Panc1 (cell line): ENCODE results near the gene ADPRH. TPM values are rescaled to one million over a fixed set of nuclear protein-coding genes. Genes with fewer than 3 reads are reported as not detected.

ENCODE experiments used
- ATAC-seq: fragments of 200-7000 bp; cut with Tn5 transposase; 2 replicates; pipeline ENCODE4 v1.9.1; 2020; ENCODE audit warnings: mild to moderate bottlenecking, moderate library complexity
- BruUV-seq: library from RNA; stranded (reverse); fragments of 400-500 nt; replicated peaks from 2 replicates; lab custom pipeline; 2021; lab: Mats Ljungman, UMichigan
- CTCF ChIA-PET: fragments of 300-600 bp; sonication (Branson Sonifier 250); formaldehyde crosslinking; loops from one replicate; lab custom pipeline; 2022; ENCODE audit warnings: antibody characterized with exemption; lab: Charles Lee
- POLR2A ChIA-PET: fragments of 300-600 bp; sonication (Branson Sonifier 250); formaldehyde crosslinking; loops from one replicate; lab custom pipeline; 2022; ENCODE audit warnings: antibody characterized with exemption; lab: Charles Lee
- DNase-seq: peaks from one replicate; pipeline ENCODE4 v3.0.0-alpha.2; 2010; ENCODE audit warnings: low read depth, low spot score
- H3K27ac ChIP-seq: 2 replicates; pipeline ENCODE4 v1.5.1; 2011; ENCODE audit warnings: mild to moderate bottlenecking, low read length, inconsistent platforms
- H3K27me3 ChIP-seq: fragments of 200-500 bp; sonication (Bioruptor generic); 2 replicates; pipeline ENCODE4 v1.6.0; 2014; ENCODE audit warnings: low read length, inconsistent platforms; ENCODE audit not compliant: control insufficient read depth, insufficient read depth
- H3K36me3 ChIP-seq: fragments of 200-500 bp; sonication (Bioruptor generic); 2 replicates; pipeline ENCODE4 v1.5.1; 2014; ENCODE audit warnings: inconsistent platforms, mild to moderate bottlenecking, low read length, moderate library complexity; ENCODE audit not compliant: control insufficient read depth, insufficient read depth
- H3K4me1 ChIP-seq: 2 replicates; pipeline ENCODE4 v1.5.1; 2011; ENCODE audit warnings: inconsistent platforms, mild to moderate bottlenecking, low read length, moderate library complexity; ENCODE audit not compliant: control insufficient read depth, insufficient read depth
- H3K4me3 ChIP-seq, 2 experiments: 2 replicates each; pipeline ENCODE4 v1.5.1; 2011 to 2012; ENCODE audit warnings: low read depth in 2 of 2, low read length in 2 of 2, mild to moderate bottlenecking in 2 of 2, inconsistent platforms in 1 of 2, moderate library complexity in 1 of 2
- H3K9me3 ChIP-seq: fragments of 200-500 bp; sonication (Bioruptor generic); 2 replicates; pipeline ENCODE4 v1.5.1; 2014; ENCODE audit warnings: low read depth, mild to moderate bottlenecking, inconsistent platforms, low read length, moderate library complexity; ENCODE audit not compliant: control insufficient read depth, insufficient read depth
- CTCF ChIP-seq: fragments of 450-650 bp; IDR thresholded peaks from 2 replicates; pipeline ENCODE4 v1.5.1; 2017; ENCODE audit warnings: mild to moderate bottlenecking
- POLR2AphosphoS5 ChIP-seq: IDR thresholded peaks from 2 replicates; pipeline ENCODE4 v1.6.1; 2012; ENCODE audit warnings: mild to moderate bottlenecking, low read depth, low read length, moderate library complexity
- REST ChIP-seq, 2 experiments: IDR thresholded peaks; 2 replicates each; pipeline ENCODE4 v1.6.1; 2011 to 2012; ENCODE audit warnings: low read depth in 2 of 2, control low read depth in 1 of 2, low read length in 1 of 2, mild to moderate bottlenecking in 1 of 2, moderate library complexity in 1 of 2; ENCODE audit not compliant: insufficient read depth in 1 of 2
- SIN3A ChIP-seq: IDR thresholded peaks from 2 replicates; pipeline ENCODE4 v1.6.1; 2012; ENCODE audit warnings: low read depth, mild to moderate bottlenecking, low read length, moderate library complexity, borderline replicate concordance; ENCODE audit not compliant: insufficient read depth
- in situ Hi-C: cut with HindIII; loops from 2 replicates; pipeline ENCODE4 v1.10.0; 2016; ENCODE audit warnings: low sequenced_read_pairs, low pct_unique_long_range_greater_than_20kb
- intact Hi-C: fragments of 100-400 bp; cut with micrococcal nuclease; formaldehyde crosslinking; loops from one replicate; pipeline ENCODE4 v1.10.0; 2022; ENCODE audit not compliant: unreplicated experiment
- total RNA-seq: library from RNA; stranded (reverse); gene quantifications from one replicate; pipeline ENCODE4 v1.2.1, GENCODE V29; 2021; ENCODE audit not compliant: unreplicated experiment

Gene ADPRH
- total RNA-seq, 1 experiment from 2014 or later = 7.8 TPM

- DNase-seq (no peak), ATAC-seq (no peak)
- ChIA-PET CTCF (no interaction called here), POLR2A (no interaction called here)
- no peak for TF ChIP-seq SIN3A
- TF ChIP-seq CTCF = no peak
- no peak for TF ChIP-seq REST (IDR thresholded peaks at IDR 0.05; ENCODE audit: insufficient read depth in 1 of 2, low read depth in 2 of 2, low read length in 1 of 2)
- TF ChIP-seq POLR2AphosphoS5 = no peak
- Histone ChIP-seq H3K36me3 (no peaks in the 10 kb centered on the region), H3K27ac (no peak overlapping the region), H3K4me1 (no peaks in the 10 kb centered on the region), H3K27me3 (no peaks in the 10 kb centered on the region), H3K9me3 (no peaks in the 10 kb centered on the region), H3K4me3 (no peak overlapping the region)
- intact Hi-C loops (no loop called here), in situ Hi-C loops (no loop called here)
- no TSS peak for BruUV-seq
These were observed 45.0 kb upstream of the ADPRH start for GRCh38 chr3:119534296-119534695.

- H3K27me3 ChIP-seq = no peaks in the 10 kb centered on the region
- H3K27ac ChIP-seq = no peak overlapping the region
- ATAC-seq = no peak
- in situ Hi-C loops (no loop called here), intact Hi-C loops (no loop called here)
- H3K36me3 ChIP-seq = no peaks in the 10 kb centered on the region
- H3K9me3 ChIP-seq = no peaks in the 10 kb centered on the region
- TF ChIP-seq POLR2AphosphoS5 (no peak), REST (IDR thresholded peaks at IDR 0.05; ENCODE audit: insufficient read depth in 1 of 2, low read depth in 2 of 2, low read length in 1 of 2) (no peak), SIN3A (no peak), CTCF (no peak)
- CTCF ChIA-PET = no interaction called here
- BruUV-seq = no TSS peak
- POLR2A ChIA-PET = no interaction called here
- DNase-seq = no peak
- no peak overlapping the region for H3K4me3 ChIP-seq
- H3K4me1 ChIP-seq = no peaks in the 10 kb centered on the region
These were observed 42.5 kb upstream of the ADPRH start for GRCh38 chr3:119536757-119537156.
